Suprapubic skin (tissue), 3 donors: Measurements from ENCODE around the gene NEURL4.

ENCODE experiments used
- CTCF ChIP-seq, 2 donors: fragments of 200-600 bp in 1 of 2; fragments of 450-650 bp in 1 of 2; sonication (generic) in 1 of 2; IDR thresholded peaks; one replicate each; pipeline ENCODE4 v1.5.1; 2016 to 2019; ENCODE audit warnings: antibody characterized with exemption in 2 of 2, mild to moderate bottlenecking in 1 of 2, moderate library complexity in 1 of 2
- EP300 ChIP-seq: sonication (generic); formaldehyde crosslinking; IDR thresholded peaks from one replicate; pipeline ENCODE4 v1.6.1; 2017; ENCODE audit warnings: antibody characterized with exemption
- POLR2A ChIP-seq, 2 donors: fragments of 450-650 bp; IDR thresholded peaks; one replicate each; pipeline ENCODE4 v1.6.1; 2017; ENCODE audit warnings: antibody characterized with exemption in 2 of 2, mild to moderate bottlenecking in 2 of 2, moderate library complexity in 2 of 2

- TF ChIP-seq POLR2A (IDR thresholded peaks at IDR 0.05) (no peak), CTCF (IDR thresholded peaks at IDR 0.05) (peak; percentile 91 to 95), EP300 (no peak)
Measured at GRCh38 chr17:7296189-7296861, 32.8 kb downstream of the NEURL4 start.
